Endothelial cell of umbilical vein (primary cell): ENCODE results near the gene STIMATE. TPM values are rescaled to one million over a fixed set of nuclear protein-coding genes. Genes with fewer than 3 reads are reported as not detected.

ENCODE experiments used
- BruUV-seq: library from RNA; stranded (reverse); fragments of 400-500 nt; replicated peaks from 2 replicates; lab custom pipeline; 2021; lab: Mats Ljungman, UMichigan
- CTCF ChIA-PET: fragments of 300-600, 350-600 bp; sonication (Branson Sonifier 250); formaldehyde crosslinking; loops from one replicate; lab custom pipeline; 2021; ENCODE audit warnings: antibody characterized with exemption, inconsistent platforms; lab: Charles Lee
- POLR2A ChIA-PET: fragments of 300-600, 350-600 bp; sonication (Branson Sonifier 250); formaldehyde crosslinking; loops from one replicate; lab custom pipeline; 2021; ENCODE audit warnings: antibody characterized with exemption, inconsistent platforms; lab: Charles Lee
- DNase-seq: peaks from one replicate; pipeline ENCODE4 v3.0.0-alpha.2; 2011; ENCODE audit warnings: low read depth, low spot score
- FAIRE-seq: peaks from 2 replicates; lab custom pipeline; 2011; peaks lifted over from hg19 to GRCh38; lab: Jason Lieb, UNC
- H2AFZ ChIP-seq: 2 replicates; pipeline ENCODE4 v1.6.0; 2012; ENCODE audit warnings: low read depth, low read length, control low read depth, inconsistent platforms
- H3K27ac ChIP-seq: 2 replicates; pipeline ENCODE4 v1.5.1; 2011; ENCODE audit warnings: low read depth, mild to moderate bottlenecking, control low read depth, low read length, moderate library complexity; ENCODE audit not compliant: insufficient read depth
- H3K27me3 ChIP-seq, 2 experiments: 2 replicates each; pipeline versions ENCODE4 v1.6.0 to v1.6.1; 2011; ENCODE audit warnings: low read length in 2 of 2, mixed read lengths in 1 of 2; ENCODE audit not compliant: control insufficient read depth in 2 of 2, insufficient read depth in 2 of 2
- H3K36me3 ChIP-seq, 2 experiments: 2 replicates in 1 of 2; 3 replicates in 1 of 2; pipeline ENCODE4 v1.5.1; 2011; ENCODE audit warnings: low read length in 2 of 2, mild to moderate bottlenecking in 1 of 2, moderate library complexity in 1 of 2; ENCODE audit not compliant: control insufficient read depth in 2 of 2, insufficient read depth in 2 of 2; ENCODE audit errors: extremely low read depth in 1 of 2
- H3K4me1 ChIP-seq: 3 replicates; pipeline ENCODE4 v1.5.1; 2011; ENCODE audit warnings: mild to moderate bottlenecking, low read length; ENCODE audit not compliant: control insufficient read depth, insufficient read depth; ENCODE audit errors: extremely low read depth
- H3K4me2 ChIP-seq: 2 replicates; pipeline ENCODE4 v1.6.1; 2011; ENCODE audit warnings: low read length, control low read depth, mixed read lengths; ENCODE audit not compliant: insufficient read depth
- H3K4me3 ChIP-seq, 3 experiments: fragments of 200-600 bp in 1 of 3; sonication (generic), shearing (Covaris generic) in 1 of 3; replicated peaks in 1 of 3; 2 replicates each; pipeline ENCODE4 v1.5.1; 2011 to 2016; ENCODE audit warnings: control low read depth in 3 of 3, low read length in 3 of 3, mild to moderate bottlenecking in 2 of 3, inconsistent platforms in 1 of 3, low read depth in 1 of 3, moderate library complexity in 1 of 3; ENCODE audit not compliant: insufficient read depth in 1 of 3
- H3K79me2 ChIP-seq: 2 replicates; pipeline ENCODE4 v1.6.0; 2012; ENCODE audit warnings: low read length, inconsistent platforms; ENCODE audit not compliant: control insufficient read depth, insufficient read depth
- H3K9ac ChIP-seq: replicated peaks from 2 replicates; pipeline ENCODE3; 2011; ENCODE audit warnings: low read length, control low read depth; ENCODE audit not compliant: insufficient read depth; ENCODE audit errors: extremely low read depth
- H3K9me1 ChIP-seq: replicated peaks from 3 replicates; pipeline ENCODE4 v1.6.0; 2011; ENCODE audit warnings: mild to moderate bottlenecking, low read length; ENCODE audit not compliant: control insufficient read depth, insufficient read depth; ENCODE audit errors: extremely low read depth
- H3K9me3 ChIP-seq: replicated peaks from 2 replicates; pipeline ENCODE4 v1.5.1; 2012; ENCODE audit warnings: low read length, inconsistent platforms; ENCODE audit not compliant: control insufficient read depth, insufficient read depth
- H4K20me1 ChIP-seq: replicated peaks from 2 replicates; pipeline ENCODE3; 2011; ENCODE audit warnings: mild to moderate bottlenecking, low read length; ENCODE audit not compliant: control insufficient read depth, insufficient read depth; ENCODE audit errors: extremely low read depth
- CTCF ChIP-seq, 2 donors: IDR thresholded peaks; 1 replicate in 1 of 2; 2 replicates in 1 of 2; pipeline ENCODE4 v1.5.1; 2011; ENCODE audit warnings: low read length in 2 of 2, mild to moderate bottlenecking in 2 of 2, moderate library complexity in 2 of 2, control low read depth in 1 of 2, inconsistent platforms in 1 of 2, low read depth in 1 of 2; ENCODE audit not compliant: insufficient read depth in 1 of 2; ENCODE audit errors: extremely low read depth in 1 of 2
- EZH2 ChIP-seq: IDR thresholded peaks from 2 replicates; pipeline ENCODE4 v1.6.1; 2012; ENCODE audit warnings: borderline replicate concordance, low read depth, mild to moderate bottlenecking, moderate library complexity, low read length, inconsistent platforms; ENCODE audit not compliant: severe bottlenecking
- FOS ChIP-seq: IDR thresholded peaks from 2 replicates; pipeline ENCODE4 v1.6.1; 2011; ENCODE audit warnings: mild to moderate bottlenecking, low read length, moderate library complexity, borderline replicate concordance; ENCODE audit not compliant: insufficient read depth
- GATA2 ChIP-seq: IDR thresholded peaks from 2 replicates; pipeline ENCODE4 v1.7.0; 2011; ENCODE audit warnings: low read depth, mild to moderate bottlenecking, moderate library complexity, mixed read lengths, low read length; ENCODE audit not compliant: insufficient read length, insufficient read depth
- JUN ChIP-seq: IDR thresholded peaks from 2 replicates; pipeline ENCODE4 v1.6.1; 2011; ENCODE audit warnings: borderline replicate concordance, low read depth; ENCODE audit not compliant: insufficient read length, insufficient read depth
- MAX ChIP-seq: IDR thresholded peaks from 2 replicates; pipeline ENCODE4 v1.6.1; 2011; ENCODE audit not compliant: insufficient read depth, insufficient read length
- MYC ChIP-seq: IDR thresholded peaks from one replicate; pipeline ENCODE4 v1.6.1; 2011; ENCODE audit warnings: mild to moderate bottlenecking, low read depth, low read length
- POLR2A ChIP-seq: IDR thresholded peaks from 2 replicates; pipeline ENCODE4 v1.6.1; 2012; ENCODE audit warnings: low read depth, mild to moderate bottlenecking, control low read depth, low read length
- POLR2AphosphoS5 ChIP-seq: IDR thresholded peaks from 2 replicates; pipeline ENCODE4 v1.6.1; 2012; ENCODE audit warnings: low read depth, mild to moderate bottlenecking, control low read depth, low read length, moderate library complexity; ENCODE audit not compliant: insufficient read depth
- dilution Hi-C: fragments of 300-500 bp; cut with MboI; formaldehyde crosslinking; loops from one replicate; pipeline ENCODE4 v1.15.0; 2019; ENCODE audit warnings: low sequenced_read_pairs; ENCODE audit not compliant: extremely low pct_ligation_motif_present
- intact Hi-C: fragments of 100-400 bp; cut with micrococcal nuclease; formaldehyde crosslinking; loops from one replicate; pipeline ENCODE4 v1.10.0; 2022
- polyA plus RNA-seq, 4 experiments: library from polyadenylated mRNA; depleted of rRNA in 3 of 4; stranded (reverse) in 3 of 4; unstranded in 1 of 4; fragments of >200 nt; gene quantifications; 2 replicates each; pipeline versions ENCODE4 v1.2.1 to v1.2.3, GENCODE V29; 2011 to 2012; ENCODE audit warnings: missing spikeins in 1 of 4
- total RNA-seq: library from RNA; stranded (reverse); gene quantifications from 2 replicates; pipeline ENCODE4 v1.2.3, GENCODE V29; 2021

Gene STIMATE
- total and polyA plus RNA-seq, 2 donors (not counting 3 experiments of a cell fraction or from before 2014, with no cell fraction given) = 18.2 to 24.0 TPM

- CTCF ChIA-PET = interaction anchor here (1.0 kb wide), 1 partner anchor 40 kb away, joined by 3 read pairs; no protein-coding TSS in a partner anchor
Measured at GRCh38 chr3:52894756-52895155, 2.6 kb downstream of the STIMATE start.

More at GRCh38 chr3:52894756-52895155, 2.6 kb downstream of the STIMATE start:
- no peaks in the 10 kb centered on the region for H3K9me1 ChIP-seq
- FAIRE-seq (no peak), DNase-seq (no peak)
- no peaks in the 10 kb centered on the region for H3K27me3 ChIP-seq
- no peaks in the 10 kb centered on the region for H3K9me3 ChIP-seq
- H3K4me3 ChIP-seq = no peak overlapping the region
- no peak overlapping the region for H3K27ac ChIP-seq
- H3K4me2 ChIP-seq = no peak overlapping the region
- TF ChIP-seq POLR2A = no peak
- no peak for TF ChIP-seq GATA2
- TF ChIP-seq POLR2AphosphoS5 = no peak
- no peak for TF ChIP-seq CTCF (IDR thresholded peaks at IDR 0.05; ENCODE audit: extremely low read depth in 1 of 2, insufficient read depth in 1 of 2, low read depth in 1 of 2, low read length in 2 of 2)
- TF ChIP-seq EZH2 = no peak
- TF ChIP-seq MYC = no peak
- TF ChIP-seq JUN = no peak
- no peak for TF ChIP-seq FOS
- no peak for TF ChIP-seq MAX
- no peak overlapping the region for H3K9ac ChIP-seq
- H2AFZ ChIP-seq = no peak overlapping the region
- H3K4me1 ChIP-seq = peaks cover 11% of the 10 kb centered on the region
- H4K20me1 ChIP-seq = no peaks in the 10 kb centered on the region
- H3K79me2 ChIP-seq = peaks cover 2% of the 10 kb centered on the region
- POLR2A ChIA-PET = no interaction called here
- no peaks in the 10 kb centered on the region for H3K36me3 ChIP-seq
- dilution Hi-C loops (no loop called here), intact Hi-C loops (no loop called here)
- BruUV-seq = no TSS peak
